Glomerular visceral epithelial cell (primary cell): Measurements from ENCODE around the gene IL17B.
"Not testable (repeated sequence)": the region's sequence is repeated elsewhere in the genome, so short reads cannot be mapped to it uniquely, and the experiment has no call there.

Experiments used
- DNase-seq: peaks from one replicate; pipeline ENCODE4 v3.0.0-alpha.2; 2016; ENCODE audit errors: extremely low spot score

IL17B gene

DNA sequence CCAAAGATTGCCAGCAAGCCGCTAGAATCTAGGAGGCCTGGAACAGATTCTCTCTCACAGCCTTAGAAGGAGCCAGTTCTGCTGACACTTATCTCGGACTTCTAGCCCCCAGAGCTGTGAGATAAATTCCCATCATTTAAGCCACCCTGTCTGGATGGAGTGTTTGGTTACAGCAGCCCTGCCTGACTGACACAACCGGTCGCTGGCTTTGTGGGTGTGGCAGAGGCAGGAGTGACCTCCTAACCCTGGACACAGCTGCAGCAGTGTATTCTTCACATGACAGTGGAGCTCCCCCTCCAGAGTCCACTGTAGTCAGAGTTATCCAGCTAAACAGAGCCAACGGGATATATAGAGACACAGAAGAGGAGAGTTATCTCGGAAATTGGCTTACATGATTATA, 21.2 kb upstream of the IL17B start:
- DNase-seq: no peak

GRCh38 chr5:149399775-149400174, 20.7 kb upstream of the IL17B start:
- no peak for DNase-seq

DNA sequence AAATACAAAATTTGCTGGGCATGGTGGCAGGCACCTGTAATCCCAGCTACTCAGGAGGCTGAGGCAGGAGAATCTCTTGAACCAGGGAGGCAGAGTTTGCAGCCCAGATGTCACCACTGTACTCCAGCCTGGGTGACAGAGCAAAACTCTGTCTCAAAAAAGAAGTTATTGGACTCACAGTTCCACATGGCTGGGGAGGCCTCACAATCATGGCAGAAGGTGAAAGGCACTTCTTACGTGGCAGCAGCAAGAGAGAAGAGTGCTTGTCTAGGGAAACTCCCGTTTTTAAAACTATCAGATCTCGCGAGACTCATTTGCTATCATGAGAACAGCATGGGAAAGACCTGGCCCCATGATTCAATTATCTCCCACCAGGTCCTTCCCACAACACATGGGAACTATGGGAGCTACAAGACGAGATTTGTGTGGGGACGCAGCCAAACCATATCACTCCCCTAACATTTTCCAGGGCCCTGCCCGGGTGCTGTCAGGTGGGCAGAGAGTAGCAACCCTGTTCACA, 19.7 kb upstream of the IL17B start:
- not testable (repeated sequence) for DNase-seq

GRCh38 chr5:149397530-149397929, 18.4 kb upstream of the IL17B start:
- DNase-seq: peak; percentile 41

DNA sequence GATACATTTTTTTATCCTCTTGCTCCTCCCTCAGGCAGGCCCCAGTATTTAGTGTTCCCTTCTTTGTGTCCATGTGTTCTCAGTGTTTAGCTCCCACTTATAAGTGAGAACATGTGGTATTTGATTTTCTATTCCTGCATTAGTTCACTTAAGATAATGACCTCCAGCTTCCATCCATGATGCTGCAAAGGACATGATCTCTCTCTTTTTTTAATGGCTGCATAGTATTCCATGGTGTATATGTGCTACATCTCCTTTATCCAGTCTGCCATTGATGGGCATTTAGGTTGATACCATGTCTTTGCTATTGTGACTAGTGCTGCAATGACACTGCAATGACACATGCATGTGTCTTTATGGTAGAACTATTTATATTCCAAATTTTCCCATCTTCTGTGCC, 15.9 kb upstream of the IL17B start:
- DNase-seq: not testable (repeated sequence)

- DNase-seq: peak; percentile 55
Observed at GRCh38 chr5:149392718-149393117, 13.6 kb upstream of the IL17B start.

GRCh38 chr5:149391524-149391923, 12.4 kb upstream of the IL17B start:
- no peak for DNase-seq

DNA sequence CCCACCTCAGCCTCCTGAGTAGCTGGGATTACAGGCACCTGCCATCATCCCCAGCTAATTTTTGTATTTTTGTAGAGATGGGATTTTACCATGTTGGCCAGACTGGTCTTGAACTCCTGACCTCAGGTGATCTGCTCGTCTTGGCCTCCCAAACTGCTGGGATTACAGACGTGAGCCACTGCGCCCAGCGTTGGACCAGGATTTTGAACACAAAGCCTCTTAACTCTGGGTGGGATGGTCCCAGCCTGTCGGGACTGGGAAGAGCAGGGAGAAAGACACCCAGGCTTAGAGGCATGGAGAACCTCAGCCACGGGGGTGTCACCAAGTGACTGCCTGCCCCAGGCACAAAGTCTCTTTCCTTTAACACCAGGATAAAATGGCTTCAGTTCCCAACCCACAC, 12.0 kb upstream of the IL17B start:
- DNase-seq: not testable (repeated sequence)

- DNase-seq: no peak
Observed at GRCh38 chr5:149389552-149390495, 10.7 kb upstream of the IL17B start.

DNA sequence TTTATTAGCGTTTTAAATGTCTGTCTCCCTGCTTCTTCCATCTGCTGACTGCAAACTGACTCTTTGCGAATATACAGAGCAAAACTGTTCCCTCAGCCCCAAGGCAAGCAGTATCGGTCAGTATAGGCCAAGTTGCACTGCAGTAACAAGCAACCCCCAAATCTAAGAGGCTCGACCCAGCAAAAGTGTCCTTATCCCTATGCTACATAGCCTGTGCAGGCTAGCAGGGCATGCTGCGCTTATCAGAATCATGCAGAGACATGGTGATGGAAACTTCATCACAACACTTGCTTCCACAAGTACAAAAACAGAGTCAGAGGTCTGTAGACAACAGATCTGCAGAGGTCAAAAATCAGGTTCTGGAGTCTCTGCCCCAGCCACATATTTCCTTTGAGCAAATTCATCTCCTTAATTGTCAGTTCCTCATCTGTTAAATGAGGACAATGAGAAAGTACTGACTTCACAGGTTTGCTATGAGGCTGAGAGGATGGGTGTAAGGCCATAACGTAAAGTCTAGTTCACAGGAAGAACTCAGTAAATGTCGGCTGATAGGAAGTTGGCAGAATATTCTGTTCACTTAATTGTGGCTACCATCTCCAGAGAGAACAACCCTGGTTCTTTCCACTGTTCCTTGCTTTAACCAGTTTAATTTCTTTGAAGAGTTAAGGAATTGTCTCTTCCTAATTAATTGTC, 9.6 kb upstream of the IL17B start:
- DNase-seq: no peak

DNA sequence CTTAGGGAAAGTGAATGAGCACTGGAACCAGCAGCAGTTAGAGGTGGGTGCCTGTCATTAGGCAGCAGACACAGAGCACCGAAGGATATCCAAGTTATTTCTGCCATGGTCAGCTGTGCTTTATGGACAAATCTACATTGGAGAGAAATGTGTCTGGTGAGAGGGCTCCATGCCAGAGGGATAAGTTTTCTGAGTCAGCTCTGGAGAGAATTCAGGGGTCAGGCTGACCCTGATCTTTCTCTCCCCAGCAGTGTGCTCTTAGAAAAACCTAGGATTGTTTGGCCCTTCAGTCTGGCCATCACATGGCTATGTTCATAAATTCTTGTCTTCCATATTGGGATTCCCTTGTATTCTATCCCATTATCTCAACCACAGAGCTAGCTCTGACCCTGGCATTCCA, 8.9 kb upstream of the IL17B start:
- no peak for DNase-seq

- DNase-seq: no peak
Observed at GRCh38 chr5:149387081-149387631, 8.1 kb upstream of the IL17B start.

DNA sequence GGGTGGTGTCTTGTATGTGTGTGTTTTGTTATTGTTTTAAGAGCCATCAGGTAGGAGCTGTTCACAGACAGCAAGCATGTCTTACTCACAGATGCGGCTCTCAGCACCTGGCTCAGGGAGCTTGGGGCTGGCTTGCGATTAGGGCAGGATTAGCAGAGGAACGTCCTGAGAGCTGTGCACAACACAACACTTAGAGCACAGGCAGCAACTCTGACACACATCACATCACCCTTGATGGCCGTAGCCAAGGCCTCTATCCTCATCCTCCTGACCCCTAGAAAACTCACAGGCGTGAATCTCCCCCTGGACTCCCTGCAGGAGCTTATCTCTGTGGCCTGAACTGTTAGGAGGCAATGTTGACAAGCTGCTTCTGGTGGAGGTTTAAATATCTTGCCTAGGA, 7.1 kb upstream of the IL17B start:
- DNase-seq: no peak

GRCh38 chr5:149383399-149383798, 4.3 kb upstream of the IL17B start:
- DNase-seq: no peak

DNA sequence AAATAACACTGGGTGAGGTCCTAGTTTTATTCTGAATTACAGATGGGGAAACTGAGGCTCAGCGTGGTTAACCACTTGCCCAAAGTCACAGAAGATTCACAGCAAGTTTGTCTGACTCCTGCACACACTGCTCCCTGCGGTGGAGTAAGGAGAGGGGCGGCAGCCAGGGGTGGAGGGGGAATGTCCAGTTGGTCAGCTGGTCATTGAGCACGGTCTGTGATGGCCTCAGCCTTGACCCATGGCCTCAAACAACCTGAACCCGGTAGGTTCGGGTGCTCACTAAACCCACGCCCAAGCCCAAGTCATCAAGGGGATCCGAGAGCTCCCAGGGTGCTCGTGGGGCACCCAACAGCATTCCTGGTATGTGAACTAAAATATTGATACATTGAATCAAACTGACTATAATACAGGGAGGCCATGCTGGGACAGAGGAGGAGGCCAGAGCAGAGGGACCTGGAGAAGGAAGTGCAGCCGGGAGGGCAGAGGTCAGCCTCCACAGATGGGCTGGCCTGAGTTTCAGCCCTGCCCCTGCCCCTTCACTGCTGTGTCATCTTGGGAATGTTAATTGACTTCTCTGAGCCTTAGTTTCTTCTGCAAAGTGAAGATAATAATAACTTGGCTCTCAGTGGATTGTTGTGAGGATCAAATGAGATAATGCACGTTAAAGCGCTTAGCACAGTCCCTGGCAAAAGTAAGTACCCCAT, 3.6 kb upstream of the IL17B start:
- DNase-seq: no peak

- peak; percentile 76 for DNase-seq
Observed at GRCh38 chr5:149381986-149382338, 2.9 kb upstream of the IL17B start.

DNA sequence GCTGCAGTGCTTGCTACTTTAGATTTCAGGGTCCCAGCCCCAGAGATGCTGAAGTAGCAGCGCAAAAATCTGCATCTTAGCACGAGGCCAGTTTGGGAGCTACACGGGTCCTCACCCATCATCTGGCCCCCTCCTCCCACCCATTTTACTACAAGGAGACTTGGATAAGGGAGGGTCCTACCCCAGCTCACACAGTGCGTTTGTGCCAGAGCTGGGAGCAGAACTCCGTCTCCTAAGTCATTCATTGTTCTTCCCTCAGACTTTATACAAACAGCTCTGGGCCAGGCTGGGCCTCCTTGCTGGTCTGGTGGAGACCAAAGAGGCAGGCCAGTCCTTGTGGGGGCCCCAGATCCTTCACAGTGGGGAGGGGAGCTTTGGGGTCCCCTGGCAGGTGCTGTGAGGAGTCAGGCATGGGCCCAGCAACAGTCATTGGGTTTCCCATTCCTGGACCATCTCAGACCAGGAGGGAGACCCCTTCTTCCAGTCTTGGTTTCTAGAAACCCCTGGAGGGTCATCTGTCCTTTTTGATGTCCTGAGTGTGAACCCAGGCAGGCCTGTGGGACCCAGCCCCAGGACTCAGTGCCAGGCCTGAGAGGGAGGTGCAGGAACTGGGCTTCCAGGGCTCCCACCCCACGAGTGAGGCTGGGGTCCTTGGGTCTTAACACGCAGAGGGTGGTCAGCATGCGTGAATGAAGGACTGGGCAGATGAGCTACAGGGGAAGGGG, 2.3 kb upstream of the IL17B start:
- no peak for DNase-seq

- DNase-seq: no peak
Observed at GRCh38 chr5:149380466-149381121, 1.5 kb upstream of the IL17B start.

DNA sequence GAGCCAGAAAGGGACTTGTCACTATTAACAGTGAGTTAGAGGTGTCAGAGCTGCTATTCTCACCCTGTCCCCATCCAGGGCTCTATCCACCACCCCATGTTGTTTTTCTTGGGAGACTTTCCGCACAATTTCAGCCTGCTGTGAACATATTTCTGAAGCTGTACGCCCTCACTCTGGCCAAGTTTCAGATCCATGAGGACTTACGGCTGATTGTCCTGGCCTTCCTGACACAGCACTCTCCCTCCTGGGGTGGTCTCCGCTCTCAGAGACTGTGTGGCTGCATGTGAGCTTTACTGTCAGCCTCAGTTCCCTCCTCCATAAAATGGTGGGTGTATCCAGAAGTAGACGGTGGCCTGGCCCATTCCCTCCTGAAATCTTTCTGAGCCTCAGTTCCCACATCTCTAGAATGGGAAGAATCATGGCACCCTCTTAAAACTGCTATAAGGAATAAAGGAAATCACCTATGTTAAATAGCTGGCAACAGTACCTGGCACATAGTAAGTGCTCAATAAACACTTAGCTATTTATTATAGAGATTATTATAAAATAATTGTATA, 804 bp upstream of the IL17B start:
- DNase-seq: no peak

- DNase-seq: no peak
Observed at GRCh38 chr5:149378241-149378820, 761 bp downstream of the IL17B start.
